Measurements from ENCODE around the gene STARD3NL.

STARD3NL gene

GRCh38 chr7:38142736-38143135 is 35.3 kb upstream of the STARD3NL start:
- Histone ChIP-seq H3K4me1 (ENCODE audit: insufficient read depth, poor library complexity, severe bottlenecking) (no peaks in the 10 kb centered on the region), H3K36me3 (ENCODE audit: low read depth) (no peaks in the 10 kb centered on the region), H3K27ac (ENCODE audit: poor library complexity, severe bottlenecking) (no peak overlapping the region), H3K9me3 (ENCODE audit: severe bottlenecking) (no peaks in the 10 kb centered on the region), H3K4me3 (ENCODE audit: severe bottlenecking) (no peak overlapping the region), H3K27me3 (ENCODE audit: insufficient read depth, poor library complexity, severe bottlenecking) (no peaks in the 10 kb centered on the region)
- no peak for TF ChIP-seq CTCF (IDR thresholded peaks at IDR 0.05; ENCODE audit: poor library complexity, severe bottlenecking)
- ATAC-seq (ENCODE audit: low read depth) (no peak), DNase-seq (ENCODE audit: low spot score) (no peak)

GRCh38 chr7:38147005-38147404 is 31.0 kb upstream of the STARD3NL start:
- TF ChIP-seq CTCF (IDR thresholded peaks at IDR 0.05; ENCODE audit: poor library complexity, severe bottlenecking): no peak
- Histone ChIP-seq H3K27me3 (ENCODE audit: insufficient read depth, poor library complexity, severe bottlenecking) (no peaks in the 10 kb centered on the region), H3K4me3 (ENCODE audit: severe bottlenecking) (no peak overlapping the region), H3K27ac (ENCODE audit: poor library complexity, severe bottlenecking) (no peak overlapping the region), H3K4me1 (ENCODE audit: insufficient read depth, poor library complexity, severe bottlenecking) (no peaks in the 10 kb centered on the region), H3K36me3 (ENCODE audit: low read depth) (no peaks in the 10 kb centered on the region), H3K9me3 (ENCODE audit: severe bottlenecking) (no peaks in the 10 kb centered on the region)
- no peak for DNase-seq (ENCODE audit: low spot score)
- 0 out of 3 replicates have a peak, but pooled peaks have one; percentile 21 for ATAC-seq (ENCODE audit: low read depth)

DNA sequence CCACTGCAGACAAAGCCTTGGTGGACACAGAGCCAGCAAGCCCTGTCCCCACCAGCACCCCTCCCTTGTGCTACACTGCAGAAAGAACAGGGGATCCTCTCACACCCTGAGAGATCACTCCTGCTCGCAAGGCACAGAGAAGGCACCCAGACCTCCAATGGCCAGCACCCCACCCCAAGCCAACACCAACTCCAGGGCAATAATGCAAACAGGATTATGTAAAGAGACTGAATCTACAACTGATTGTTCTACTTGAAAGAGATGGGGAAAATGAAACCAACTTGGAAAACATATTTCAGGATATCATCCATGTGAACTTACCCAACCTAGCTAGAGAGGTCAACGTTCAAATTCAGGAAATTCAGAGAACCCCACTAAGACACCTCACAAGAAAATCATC is 26.5 kb upstream of the STARD3NL start:
- Histone ChIP-seq H3K27ac (ENCODE audit: poor library complexity, severe bottlenecking) (no peak overlapping the region), H3K9me3 (ENCODE audit: severe bottlenecking) (no peaks in the 10 kb centered on the region), H3K36me3 (ENCODE audit: low read depth) (no peaks in the 10 kb centered on the region), H3K4me3 (ENCODE audit: severe bottlenecking) (no peak overlapping the region), H3K27me3 (ENCODE audit: insufficient read depth, poor library complexity, severe bottlenecking) (no peaks in the 10 kb centered on the region), H3K4me1 (ENCODE audit: insufficient read depth, poor library complexity, severe bottlenecking) (no peaks in the 10 kb centered on the region)
- DNase-seq (ENCODE audit: low spot score) (no peak), ATAC-seq (ENCODE audit: low read depth) (no peak)
- TF ChIP-seq CTCF (IDR thresholded peaks at IDR 0.05; ENCODE audit: poor library complexity, severe bottlenecking): no peak

GRCh38 chr7:38153515-38153914 is 24.5 kb upstream of the STARD3NL start:
- no peak for ATAC-seq (ENCODE audit: low read depth)
- no peak for TF ChIP-seq CTCF (IDR thresholded peaks at IDR 0.05; ENCODE audit: poor library complexity, severe bottlenecking)
- H3K27me3 ChIP-seq (ENCODE audit: insufficient read depth, poor library complexity, severe bottlenecking): no peaks in the 10 kb centered on the region
- no peak for DNase-seq (ENCODE audit: low spot score)
- no peaks in the 10 kb centered on the region for H3K36me3 ChIP-seq (ENCODE audit: low read depth)
- H3K27ac ChIP-seq (ENCODE audit: poor library complexity, severe bottlenecking): no peak overlapping the region
- H3K4me3 ChIP-seq (ENCODE audit: severe bottlenecking): no peak overlapping the region
- no peaks in the 10 kb centered on the region for H3K9me3 ChIP-seq (ENCODE audit: severe bottlenecking)
- no peaks in the 10 kb centered on the region for H3K4me1 ChIP-seq (ENCODE audit: insufficient read depth, poor library complexity, severe bottlenecking)

DNA sequence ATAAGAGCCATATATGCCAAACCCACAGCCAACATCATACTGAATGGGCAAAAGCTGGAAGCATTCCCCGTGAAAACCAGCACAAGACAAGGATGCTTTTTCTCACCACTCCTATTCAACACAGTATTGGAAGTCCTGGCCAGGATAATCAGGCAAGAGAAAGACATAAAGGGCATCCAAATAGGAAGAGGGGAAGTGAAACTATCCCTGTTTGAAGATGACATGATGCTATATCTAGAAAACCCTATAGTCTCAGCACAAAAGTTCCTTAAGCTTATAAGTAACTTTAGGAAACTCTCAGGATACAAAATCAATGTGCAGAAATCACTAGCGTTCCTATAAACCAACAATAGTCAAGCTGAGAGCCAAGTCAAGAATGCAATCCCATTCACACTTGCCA is 23.8 kb upstream of the STARD3NL start:
- ATAC-seq (ENCODE audit: low read depth) (no peak), DNase-seq (ENCODE audit: low spot score) (no peak)
- TF ChIP-seq CTCF (IDR thresholded peaks at IDR 0.05; ENCODE audit: poor library complexity, severe bottlenecking): no peak
- no peak overlapping the region for H3K4me3 ChIP-seq (ENCODE audit: severe bottlenecking)
- no peaks in the 10 kb centered on the region for H3K4me1 ChIP-seq (ENCODE audit: insufficient read depth, poor library complexity, severe bottlenecking)
- H3K27ac ChIP-seq (ENCODE audit: poor library complexity, severe bottlenecking): no peak overlapping the region
- no peaks in the 10 kb centered on the region for H3K36me3 ChIP-seq (ENCODE audit: low read depth)
- no peaks in the 10 kb centered on the region for H3K27me3 ChIP-seq (ENCODE audit: insufficient read depth, poor library complexity, severe bottlenecking)
- no peaks in the 10 kb centered on the region for H3K9me3 ChIP-seq (ENCODE audit: severe bottlenecking)

Data from RWPE2 (cell line).